Activated naive CD4-positive, alpha-beta T cell treated with anti-CD3 and anti-CD28 coated beads, Interleukin-2, amount 50 U/mL, for 16 hours (primary cell): ENCODE data around the gene EXOC4.

Source experiments
- DNase-seq: peaks from one replicate; pipeline ENCODE4 v3.0.0-alpha.2; 2020

The EXOC4 gene

DNA sequence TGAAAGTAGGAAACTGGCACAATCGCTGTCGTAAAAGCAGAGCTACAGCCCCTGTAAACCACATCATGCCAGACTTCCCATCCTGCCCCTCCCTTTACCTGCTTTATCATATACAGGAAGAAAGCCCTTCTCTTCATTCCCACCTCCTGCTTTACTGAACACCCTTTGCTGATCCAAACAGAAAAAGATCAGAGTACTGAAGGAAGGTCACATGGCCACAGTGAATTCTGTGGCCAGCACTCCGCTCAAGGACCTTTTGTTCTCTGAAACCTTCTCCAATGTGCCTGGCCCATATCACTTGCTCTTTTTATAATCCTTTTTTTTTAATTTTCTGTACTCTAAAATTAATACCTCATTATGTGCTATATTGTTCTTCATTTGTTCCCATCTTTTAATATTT lies 765.4 kb downstream of the EXOC4 start:
- DNase-seq: no peak

- no peak for DNase-seq
Measured at GRCh38 chr7:134019251-134019650, 766.4 kb downstream of the EXOC4 start.

GRCh38 chr7:134021836-134022235 lies 769.0 kb downstream of the EXOC4 start:
- DNase-seq: no peak

- no peak for DNase-seq
Measured at GRCh38 chr7:134022286-134022911, 769.5 kb downstream of the EXOC4 start.

- no peak for DNase-seq
Measured at GRCh38 chr7:134024739-134025138, 771.9 kb downstream of the EXOC4 start.

- DNase-seq: no peak
Measured at GRCh38 chr7:134028853-134029252, 776.0 kb downstream of the EXOC4 start.

DNA sequence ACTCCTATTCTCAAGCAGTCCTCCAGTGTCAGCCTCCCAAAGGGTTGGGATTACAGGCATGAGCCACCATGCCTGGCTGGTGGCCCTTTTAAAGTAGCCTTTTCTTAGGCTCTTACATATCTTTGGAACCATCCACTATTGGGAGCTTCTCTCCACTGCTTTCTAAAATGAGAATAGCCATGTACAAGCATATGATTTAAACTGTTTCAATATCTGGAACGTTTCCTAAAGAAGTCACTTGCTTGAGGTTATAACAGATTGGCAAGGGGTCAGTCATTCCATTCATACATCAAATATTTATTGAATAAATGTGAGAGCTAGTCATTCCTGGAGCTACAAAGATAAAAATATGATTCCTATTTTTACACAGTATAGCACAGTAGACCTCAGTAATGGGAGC lies 776.9 kb downstream of the EXOC4 start:
- DNase-seq: no peak

DNA sequence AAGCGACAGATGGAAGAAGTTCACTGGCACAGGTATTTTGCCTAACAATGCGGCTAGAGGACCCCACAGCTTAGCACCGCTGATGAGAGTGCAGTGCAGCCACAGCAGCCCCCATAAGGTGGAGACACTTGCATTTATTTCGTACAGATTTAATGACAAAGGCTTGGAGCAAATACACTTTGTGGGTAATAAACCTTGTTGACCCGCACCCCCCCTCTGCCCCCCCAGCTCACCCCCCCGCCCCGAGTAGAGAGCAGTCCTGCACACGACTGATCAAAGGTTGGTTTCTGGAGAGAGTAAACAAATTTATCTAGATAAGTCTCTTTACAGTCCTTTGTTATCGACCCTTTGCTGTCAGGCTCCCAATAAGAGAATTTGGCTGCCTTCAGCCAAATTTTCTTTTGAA lies 777.6 kb downstream of the EXOC4 start:
- no peak for DNase-seq

DNA sequence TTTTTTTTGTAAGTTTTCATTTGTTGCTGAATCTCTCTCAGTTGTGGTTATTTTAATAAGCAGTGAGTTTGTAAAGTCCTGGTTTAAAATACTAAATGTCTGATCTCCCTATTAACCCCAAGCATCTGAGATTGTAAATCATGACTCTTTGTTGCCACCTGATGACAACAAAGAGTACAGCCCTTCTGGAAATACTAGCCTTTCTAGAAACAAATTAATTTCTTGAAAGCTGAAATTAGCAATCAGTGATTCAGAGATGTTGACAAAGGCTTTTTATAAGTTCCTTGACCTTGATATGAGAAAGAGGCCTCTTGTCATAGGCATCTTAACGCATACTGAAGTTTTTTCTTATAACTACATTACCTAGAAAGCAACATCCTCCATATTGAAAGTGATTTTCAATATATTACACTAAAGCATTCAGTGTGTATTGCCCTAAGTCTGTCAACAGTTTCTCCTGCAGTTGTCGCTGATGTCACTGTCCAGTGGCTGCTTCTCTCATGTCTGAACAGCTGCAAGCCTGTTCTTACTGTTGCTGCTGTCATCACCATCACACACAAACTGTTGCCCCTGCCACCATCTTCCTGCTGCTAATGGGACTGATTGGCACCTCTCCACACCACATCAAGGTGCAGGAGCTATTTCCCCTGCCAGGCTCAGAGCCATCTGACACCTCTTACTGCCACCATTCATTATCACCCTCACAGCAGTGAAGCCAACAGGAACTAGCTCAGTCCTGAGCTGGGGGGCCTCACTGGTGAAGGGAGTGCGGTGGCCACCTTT lies 779.1 kb downstream of the EXOC4 start:
- DNase-seq: no peak

DNA sequence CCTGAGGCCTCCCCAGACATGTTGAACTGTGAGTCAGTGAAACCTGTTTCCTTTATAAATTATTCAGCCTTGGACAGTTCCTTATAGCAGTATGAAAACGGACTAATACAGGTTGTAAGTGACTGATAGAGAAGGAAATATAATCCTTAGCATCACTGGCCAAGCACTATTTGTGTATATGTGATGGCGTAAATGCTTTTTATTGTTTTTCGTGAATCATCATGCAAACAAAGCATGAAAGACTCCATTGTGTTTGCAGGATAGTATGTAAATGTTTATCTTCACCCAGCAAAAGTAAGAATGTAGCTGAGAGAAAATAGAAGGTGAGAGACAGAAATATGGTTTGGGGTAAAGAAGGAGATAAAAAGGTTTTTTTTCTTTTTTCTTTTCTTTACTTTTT lies 781.8 kb downstream of the EXOC4 start:
- DNase-seq: no peak

GRCh38 chr7:134037991-134038390 lies 785.1 kb downstream of the EXOC4 start:
- DNase-seq: no peak

DNA sequence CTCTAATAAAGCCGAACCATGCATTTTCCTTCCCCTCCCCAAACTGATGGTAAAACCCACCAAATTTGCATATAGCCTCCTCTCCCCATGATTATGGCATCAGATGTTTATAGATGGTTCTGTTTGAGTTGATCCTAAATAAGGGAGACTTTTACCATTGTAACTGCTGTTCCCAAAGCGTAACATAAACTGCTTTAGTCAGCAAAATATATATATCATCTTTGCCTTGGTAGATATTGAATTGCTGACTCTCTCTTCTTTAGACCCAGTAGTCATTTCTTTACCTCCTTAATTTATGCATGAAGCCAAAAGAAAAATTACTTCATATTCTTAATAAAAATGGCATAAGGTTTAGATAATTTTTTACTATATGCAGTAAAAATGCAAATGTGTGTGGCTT lies 788.1 kb downstream of the EXOC4 start:
- no peak for DNase-seq

- no peak for DNase-seq
Measured at GRCh38 chr7:134041477-134041876, 788.6 kb downstream of the EXOC4 start.

DNA sequence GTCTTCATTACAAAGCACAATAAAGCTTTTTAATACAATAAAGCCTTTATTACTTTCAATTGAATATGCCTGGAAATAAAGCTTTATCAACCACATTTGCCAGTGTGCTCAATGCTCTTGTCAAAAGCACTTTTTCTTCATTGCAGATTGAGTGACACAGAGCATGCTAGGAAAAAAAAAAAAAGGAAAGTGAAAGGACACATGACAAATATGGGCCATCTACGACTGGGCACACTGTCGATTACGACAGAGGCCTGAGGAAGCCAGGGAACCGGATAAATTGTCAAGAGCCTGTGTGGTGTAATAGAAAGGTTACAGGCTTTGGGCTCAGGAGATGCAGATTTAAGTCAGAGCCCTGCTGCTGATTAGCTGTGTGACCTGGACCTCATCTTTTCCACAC lies 789.4 kb downstream of the EXOC4 start:
- DNase-seq: no peak

DNA sequence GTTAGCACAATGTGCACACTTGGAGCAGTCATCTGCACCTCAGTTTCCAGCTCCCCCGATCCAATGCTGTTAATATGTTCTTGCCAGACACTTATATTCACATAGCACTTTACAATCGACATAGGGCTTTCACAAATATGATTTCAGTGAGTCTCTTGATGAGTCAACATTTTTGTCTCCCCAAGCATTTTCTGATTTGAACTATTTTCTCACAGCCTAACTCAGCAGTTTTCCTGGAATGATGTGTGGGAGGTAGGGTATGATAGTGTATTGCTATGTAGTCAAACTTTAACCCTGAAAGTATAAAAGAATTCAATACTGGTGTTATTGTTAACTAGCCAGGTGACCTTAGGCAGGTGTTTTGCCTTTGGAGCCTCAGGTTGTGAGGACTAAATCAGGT lies 791.8 kb downstream of the EXOC4 start:
- no peak for DNase-seq

- no peak for DNase-seq
Measured at GRCh38 chr7:134045716-134046115, 792.8 kb downstream of the EXOC4 start.

DNA sequence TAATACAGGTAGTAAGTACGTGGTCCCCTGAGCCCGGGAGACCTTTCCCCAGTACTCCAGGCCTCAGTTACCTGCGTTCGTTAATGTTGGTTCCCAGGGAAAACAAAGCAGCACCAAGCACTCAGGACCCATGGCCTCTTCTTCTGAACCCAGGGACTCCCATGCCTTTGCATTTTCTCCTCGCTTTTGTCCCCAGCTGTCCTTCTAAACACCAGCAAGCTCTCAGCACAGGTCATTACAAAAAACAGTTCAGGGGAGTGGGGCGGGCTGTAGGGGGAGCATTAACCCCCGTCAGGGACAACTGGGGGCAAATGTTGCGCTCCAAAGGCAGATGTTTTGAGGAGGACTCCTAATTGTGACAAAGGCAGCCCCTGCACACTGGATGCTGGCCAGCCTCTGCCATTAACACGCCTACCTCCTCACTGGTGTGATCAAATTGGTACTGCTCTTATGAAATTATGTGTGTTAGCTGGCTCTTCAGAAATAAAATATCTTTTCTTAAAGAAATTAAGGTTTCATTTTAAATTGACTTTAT lies 793.8 kb downstream of the EXOC4 start:
- no peak for DNase-seq

- DNase-seq: no peak
Measured at GRCh38 chr7:134047675-134048074, 794.8 kb downstream of the EXOC4 start.

DNA sequence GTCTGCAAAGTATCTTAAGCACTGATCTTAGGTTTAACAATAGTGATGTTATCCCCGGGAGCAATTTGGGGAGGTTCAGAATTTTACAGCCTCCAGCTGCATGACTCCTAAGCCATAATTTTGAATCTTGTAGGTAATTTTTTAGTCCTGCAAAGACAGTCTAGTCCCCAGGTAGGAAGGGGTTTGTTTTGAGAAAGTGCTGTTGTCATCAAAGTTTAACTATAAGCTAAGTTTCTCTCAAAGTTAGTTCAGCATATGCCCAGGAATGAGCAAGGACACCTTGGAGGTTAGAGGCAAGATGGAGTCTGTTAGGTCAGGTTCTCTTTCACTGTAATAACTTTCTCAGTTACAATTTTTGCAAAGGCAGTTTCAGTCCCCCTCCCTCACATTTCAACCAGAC lies 795.3 kb downstream of the EXOC4 start:
- DNase-seq: no peak

- no peak for DNase-seq
Measured at GRCh38 chr7:134051020-134051419, 798.1 kb downstream of the EXOC4 start.

- DNase-seq: no peak
Measured at GRCh38 chr7:134056816-134057215, 803.9 kb downstream of the EXOC4 start.

DNA sequence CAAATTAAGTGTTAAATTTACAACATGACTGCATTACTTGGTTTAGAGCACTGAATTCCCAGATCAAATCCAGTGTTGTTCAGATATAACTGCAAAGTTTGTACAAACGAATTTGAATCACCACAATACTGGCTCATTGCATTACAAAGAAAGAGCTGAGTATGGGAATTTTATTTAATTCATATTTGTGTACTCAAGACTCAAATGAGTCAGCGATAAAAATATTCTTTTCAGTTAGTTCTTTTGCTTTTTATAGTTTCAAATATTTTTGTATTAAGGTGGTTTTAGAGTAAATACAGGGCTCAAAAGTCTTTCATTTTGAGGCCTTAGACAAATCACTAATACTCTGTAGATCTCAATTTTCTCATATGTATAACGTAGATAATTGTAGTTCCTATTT lies 805.6 kb downstream of the EXOC4 start:
- no peak for DNase-seq

DNA sequence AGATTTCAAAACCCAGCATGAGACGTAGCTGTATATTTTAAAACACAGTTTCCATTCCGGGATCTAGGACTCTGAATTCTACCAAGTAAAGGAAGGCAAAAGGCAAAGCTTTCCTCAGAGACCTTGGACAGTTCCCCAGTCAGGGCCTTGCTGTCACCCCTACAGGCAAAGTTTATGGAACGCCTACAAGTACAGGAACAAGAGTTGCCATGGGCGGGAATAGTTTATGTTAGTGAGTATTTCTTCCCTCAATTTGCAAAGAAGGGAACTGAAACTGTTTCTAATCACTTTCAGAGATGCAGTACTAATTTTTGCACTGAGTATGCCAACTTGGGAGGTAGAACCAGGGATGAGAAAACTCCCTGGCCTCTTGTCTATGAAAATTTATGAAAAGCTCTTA lies 806.1 kb downstream of the EXOC4 start:
- no peak for DNase-seq

- no peak for DNase-seq
Measured at GRCh38 chr7:134059921-134060320, 807.0 kb downstream of the EXOC4 start.

DNA sequence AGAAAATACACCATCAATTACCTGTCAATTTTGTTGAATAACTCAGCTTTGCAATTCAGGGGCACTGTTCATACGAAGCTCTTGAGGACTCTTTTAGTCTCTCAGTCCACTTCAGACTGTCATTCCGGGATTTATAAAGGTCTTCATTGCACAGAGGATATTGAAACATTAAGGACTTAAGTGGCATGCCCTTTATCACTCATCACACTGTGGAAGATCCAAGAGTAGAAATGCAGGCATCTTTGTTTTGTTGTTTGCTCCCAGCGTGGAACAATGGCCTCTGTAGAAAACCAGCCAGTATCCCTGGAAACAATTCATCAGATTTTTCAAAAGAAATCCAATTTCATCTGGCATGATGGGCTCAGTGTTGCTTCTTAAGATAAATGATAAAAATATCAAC lies 808.0 kb downstream of the EXOC4 start:
- DNase-seq: no peak
